Retina (tissue), 1 donor: ENCODE results near the gene ACIN1.

Experiments used
- DNase-seq: peaks from one replicate; pipeline ENCODE4 v3.0.0-alpha.2; 2016

Gene ACIN1

DNA sequence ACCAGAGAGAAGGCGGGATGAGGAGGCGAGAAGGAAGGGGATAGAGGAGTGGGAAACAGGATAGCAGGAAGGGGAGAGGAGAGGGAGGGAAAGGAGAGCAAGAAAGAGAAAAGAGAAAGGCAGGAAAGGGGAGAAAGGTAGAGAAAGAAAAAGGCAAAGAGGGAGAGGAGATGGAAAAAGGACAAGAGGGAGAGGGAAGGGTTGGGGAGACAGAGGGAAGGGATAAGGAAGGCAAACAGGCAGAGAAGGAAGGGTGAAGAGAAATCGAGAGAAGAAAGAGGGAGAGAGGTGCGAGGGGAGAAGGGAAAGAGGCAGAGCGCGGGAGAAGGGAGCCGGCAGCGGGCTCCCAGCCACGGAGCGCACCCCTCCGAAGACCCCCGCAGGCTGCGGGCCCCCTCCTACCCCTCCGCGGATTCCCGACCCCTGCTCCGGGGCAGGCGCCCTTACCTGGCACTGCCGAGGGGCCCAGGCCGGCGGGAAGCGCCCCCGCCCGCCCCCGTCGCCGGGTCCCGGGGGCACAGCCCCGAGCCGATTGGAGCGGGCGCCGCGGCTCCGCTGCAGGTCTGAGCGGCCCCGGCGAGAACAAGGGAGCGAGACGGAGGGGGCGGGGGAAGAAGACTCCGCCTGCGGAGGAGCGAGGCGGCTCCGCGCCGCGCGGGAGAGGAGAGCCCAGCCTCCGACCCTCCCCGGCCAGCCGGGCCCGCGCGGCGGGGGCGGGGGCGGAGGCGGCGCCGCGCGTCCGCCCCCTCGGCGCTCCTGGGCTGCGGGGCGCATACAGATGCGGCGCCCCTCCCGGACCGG lies 37.8 kb downstream of the ACIN1 start, which contains the start of gene CDH24:
Gene CDH24, minus strand, starts transcription at position 565 of the 801 bp plus-strand sequence. CDS start 1,787 bp downstream, outside the sequence.
- DNase-seq, result peak; percentile 52

- DNase-seq, result peak; percentile 75
Measured at GRCh38 chr14:23056145-23056955, 38.6 kb downstream of the ACIN1 start.

DNA sequence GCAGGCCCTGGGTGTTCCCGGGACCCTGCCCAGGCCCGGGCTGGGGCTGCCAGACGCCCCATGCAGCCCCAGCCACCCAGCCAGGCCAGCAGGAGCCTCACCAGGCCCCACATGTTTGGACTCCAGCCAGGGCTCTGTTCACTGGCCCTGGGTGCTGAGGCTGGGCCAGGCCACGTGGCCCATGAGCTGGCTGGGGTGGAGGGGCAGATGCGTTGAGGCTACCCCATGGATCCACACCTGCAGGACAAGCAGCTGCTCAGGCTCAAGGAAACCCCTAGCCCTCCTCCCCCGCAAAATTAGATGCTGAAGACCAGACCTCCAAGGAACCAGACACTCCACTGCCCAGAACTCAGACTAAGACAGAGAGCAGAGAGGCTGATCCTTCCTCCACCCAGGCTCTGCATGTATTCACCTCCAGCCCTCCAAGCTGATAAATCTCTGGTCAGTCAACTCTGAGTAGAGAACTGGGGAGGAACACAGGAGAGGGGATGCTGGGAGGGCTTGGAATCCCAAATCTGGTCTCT lies 39.3 kb downstream of the ACIN1 start:
- DNase-seq, result no peak

- no peak for DNase-seq
Measured at GRCh38 chr14:23055147-23055550, 39.8 kb downstream of the ACIN1 start.

DNA sequence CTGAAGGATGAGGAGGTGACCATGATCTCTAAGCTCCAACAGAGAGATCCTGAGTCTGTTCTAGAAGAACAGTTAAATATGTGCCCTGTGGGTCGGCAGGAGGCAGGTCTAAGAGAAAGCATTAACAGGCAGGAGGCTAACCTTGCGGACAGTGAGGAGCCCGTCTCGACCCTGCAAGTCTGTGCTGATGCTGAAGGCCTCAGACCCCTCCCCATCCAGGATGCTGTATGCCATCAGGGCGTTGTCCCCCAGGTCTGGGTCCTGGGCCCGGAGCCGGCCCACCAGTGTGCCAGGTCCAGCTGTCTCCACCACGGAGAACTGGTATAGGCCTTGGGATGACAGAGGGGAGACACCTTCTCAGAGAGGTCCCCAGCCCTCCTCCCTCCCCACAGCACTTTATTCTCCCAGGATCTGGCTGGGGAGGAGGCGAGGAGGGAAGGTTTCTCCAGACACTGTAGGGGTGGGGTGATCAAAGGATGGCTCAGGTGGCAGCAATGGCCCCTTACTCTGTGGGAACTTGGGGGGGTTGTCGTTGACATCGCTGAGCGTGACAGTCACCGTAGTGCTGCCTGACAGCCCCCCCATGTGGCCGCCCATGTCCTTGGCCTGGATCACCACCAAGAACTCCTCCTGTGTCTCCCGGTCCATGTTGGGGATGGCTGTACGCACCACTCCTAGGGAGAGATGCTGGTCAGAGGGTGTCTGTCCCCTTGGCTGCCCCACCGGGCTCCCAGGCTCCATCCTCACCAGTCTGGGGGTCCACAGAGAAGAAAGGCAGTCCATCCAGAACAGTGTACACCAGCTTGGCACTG lies 40.7 kb downstream of the ACIN1 start:
- DNase-seq, result peak; percentile 45

DNA sequence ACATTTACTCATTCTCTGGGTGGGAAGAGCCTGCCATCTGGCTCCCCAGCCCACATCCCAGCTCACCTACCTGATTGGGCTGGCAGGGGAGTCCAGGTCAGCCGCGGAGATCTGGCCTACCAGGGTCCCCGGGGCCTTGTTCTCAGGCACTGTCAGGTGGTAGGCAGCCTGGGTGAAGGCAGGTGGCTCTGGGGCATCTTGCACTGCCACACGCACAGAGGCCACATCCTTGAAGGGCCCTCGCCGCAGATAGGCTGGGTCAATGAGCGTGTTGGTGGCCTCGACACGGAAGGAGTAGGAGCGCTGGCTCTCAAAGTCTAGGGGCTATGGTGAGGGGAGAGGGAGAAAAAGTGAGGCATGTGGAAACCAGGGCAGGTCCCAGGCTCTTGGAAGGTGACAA lies 41.5 kb downstream of the ACIN1 start:
- no peak for DNase-seq

GRCh38 chr14:23052671-23053070 lies 42.3 kb downstream of the ACIN1 start:
- no peak for DNase-seq

DNA sequence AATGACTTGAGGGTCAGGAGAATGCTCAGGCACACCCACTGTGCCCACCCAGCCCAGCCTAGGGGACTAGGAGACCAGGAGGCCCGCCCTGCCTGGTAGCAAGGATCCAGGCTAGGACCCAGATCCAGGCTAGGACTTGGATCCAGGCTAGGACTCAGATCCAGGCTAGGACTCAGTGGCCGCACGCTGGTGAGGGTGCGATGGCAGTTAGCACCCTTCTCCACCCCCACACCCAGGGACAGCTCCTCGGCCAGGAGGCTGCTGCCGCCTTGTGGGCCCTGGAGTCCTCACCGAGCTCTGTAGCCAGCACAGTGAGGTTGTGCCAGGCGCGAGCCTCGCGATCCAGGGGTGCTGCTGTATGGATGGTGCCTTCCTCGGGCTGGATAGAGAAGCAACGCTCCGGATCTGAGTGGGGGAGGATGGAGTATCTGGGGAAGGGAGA lies 42.7 kb downstream of the ACIN1 start:
- no peak for DNase-seq

- no peak for DNase-seq
Measured at GRCh38 chr14:23051141-23052057, 43.5 kb downstream of the ACIN1 start.

- no peak for DNase-seq
Measured at GRCh38 chr14:23049011-23049410, 45.9 kb downstream of the ACIN1 start.

DNA sequence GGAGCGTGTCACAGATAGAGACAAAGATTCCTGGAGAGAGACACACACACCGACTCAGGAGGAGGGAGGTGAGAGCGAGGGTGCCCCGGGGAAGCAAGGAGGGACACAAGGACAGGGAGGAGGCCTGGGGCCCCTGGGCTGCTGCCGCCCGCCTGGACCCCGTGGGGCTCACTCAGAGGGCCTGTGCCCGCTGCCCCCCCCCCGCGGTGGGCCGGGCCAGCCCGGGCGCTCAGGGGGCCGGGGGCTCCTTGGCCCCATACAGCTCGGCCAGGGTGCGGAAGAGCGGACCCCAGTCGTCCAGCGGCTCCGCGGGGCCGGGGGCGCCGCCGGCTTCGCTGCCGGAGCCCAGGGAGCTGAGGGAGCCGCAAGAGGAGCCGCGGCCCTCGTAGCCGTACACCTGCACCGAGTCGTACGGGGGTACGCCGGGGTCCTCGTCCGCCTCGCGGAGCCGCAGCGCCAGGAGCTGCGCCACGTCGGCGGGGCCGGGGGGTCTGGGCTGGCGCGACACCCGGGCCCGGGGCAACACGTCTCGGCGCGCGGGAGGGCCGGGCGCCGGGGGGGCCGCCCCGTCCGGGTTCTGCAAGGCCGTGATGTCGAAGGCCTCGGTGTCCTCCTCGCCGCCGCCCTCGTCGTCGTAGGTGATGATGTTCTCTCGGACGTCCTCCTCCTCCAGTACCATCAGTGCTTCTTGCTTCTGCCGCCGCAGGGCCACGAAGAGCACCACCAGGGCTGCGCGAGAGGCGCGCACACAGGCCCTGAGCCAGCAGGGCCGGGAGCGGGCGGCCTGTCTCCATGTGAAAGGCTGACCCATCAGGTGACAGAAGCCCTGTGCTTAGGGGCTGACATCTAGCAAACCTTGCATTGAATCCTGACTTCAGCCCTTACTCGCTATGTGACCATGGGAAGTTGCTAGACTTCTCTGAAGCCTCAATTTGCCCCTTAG lies 46.9 kb downstream of the ACIN1 start:
- no peak for DNase-seq

GRCh38 chr14:23047034-23047634 lies 47.8 kb downstream of the ACIN1 start:
- no peak for DNase-seq

DNA sequence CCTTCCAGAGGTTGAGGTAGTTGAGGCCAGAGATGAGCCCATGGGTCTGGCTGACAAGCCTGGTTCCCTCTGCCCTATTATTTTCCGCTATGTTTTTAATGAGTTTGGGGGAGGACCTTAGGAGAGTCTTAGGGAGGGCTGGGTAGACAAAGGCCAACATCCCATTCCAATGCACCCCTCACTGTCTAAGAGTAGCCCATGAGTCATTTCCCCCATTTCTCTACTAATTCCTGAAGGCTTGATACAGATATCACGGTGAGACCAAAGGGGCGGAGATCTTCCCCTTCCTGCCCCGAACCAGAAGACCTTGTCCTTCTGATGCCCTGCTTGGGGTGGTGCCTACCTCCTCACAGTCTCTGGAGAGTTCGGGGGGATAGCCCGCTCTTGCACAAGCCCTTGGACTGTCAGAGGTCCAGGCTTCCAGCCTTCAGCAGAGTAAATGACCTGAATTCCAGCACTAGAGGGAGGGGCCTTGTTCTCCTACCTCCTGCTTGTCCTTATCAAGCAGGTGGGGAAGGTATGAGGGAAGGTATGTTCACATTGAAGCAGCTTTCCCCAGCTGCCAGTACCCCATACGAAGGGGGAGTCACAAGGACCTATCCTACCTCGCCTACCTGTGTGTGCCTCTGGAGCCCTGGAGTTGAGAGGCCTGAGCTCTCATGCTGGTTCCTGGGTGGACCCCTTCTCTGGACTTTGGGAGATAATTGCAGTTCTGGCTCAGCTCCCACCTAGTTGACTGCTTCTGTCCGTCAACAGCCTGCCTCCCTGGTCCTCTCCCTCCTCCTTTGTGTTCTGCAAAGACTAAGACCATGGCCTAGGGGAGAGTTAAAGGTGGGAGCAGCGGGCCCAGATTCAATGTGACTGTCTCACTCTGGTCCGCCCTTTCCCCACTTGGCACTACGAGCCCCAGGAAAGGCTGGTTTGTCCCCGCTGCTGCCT lies 49.2 kb downstream of the ACIN1 start:
- no peak for DNase-seq

GRCh38 chr14:23044840-23045239 lies 50.1 kb downstream of the ACIN1 start:
- DNase-seq, result no peak

- DNase-seq, result peak; percentile 37
Measured at GRCh38 chr14:23043754-23044153, 51.2 kb downstream of the ACIN1 start.

DNA sequence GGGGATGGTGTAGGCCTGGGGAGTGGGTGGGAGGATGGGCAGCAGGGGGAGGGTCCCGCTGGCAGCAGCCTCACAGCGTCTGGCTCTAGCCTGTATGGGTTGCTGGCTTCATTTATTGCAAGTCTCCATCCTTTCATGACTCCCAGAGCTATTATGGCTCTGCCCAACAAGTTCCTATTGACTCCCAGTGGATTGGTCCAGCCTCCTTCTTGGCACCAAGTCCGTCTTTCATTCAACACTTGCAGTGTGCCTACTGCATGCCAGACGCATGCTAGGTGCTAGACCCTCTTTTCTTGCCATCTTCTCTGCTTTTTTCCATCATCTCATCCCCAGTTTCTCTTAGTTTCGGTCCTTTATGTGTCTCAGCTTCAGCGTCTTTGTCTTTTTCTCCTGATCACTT lies 51.8 kb downstream of the ACIN1 start:
- DNase-seq, result no peak

DNA sequence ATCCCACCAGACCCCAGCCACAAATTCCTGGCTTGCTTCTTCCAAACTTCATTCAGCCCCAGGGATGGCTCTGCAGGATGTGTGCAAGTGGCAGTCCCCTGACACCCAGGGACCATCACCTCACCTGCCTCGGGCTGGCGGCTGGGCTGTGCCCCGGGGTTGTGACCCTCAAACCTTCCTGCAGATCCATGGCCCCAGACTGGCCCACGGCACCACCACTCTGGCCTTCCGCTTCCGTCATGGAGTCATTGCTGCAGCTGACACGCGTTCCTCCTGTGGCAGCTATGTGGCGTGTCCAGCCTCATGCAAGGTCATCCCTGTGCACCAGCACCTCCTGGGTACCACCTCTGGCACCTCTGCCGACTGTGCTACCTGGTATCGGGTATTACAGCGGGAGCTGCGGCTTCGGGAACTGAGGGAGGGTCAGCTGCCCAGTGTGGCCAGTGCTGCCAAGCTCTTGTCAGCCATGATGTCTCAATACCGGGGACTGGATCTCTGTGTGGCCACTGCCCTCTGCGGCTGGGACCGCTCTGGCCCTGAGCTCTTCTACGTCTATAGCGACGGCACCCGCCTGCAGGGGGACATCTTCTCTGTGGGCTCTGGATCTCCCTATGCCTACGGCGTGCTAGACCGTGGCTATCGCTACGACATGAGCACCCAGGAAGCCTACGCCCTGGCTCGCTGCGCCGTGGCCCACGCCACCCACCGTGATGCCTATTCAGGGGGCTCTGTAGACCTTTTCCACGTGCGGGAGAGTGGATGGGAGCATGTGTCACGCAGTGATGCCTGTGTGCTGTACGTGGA lies 52.6 kb downstream of the ACIN1 start, which contains the start of gene PSMB11:
Gene PSMB11, plus strand, starts transcription at position 51 of the 804 bp plus-strand sequence. Its CDS starts 14 bp downstream, at position 65.
- no peak for DNase-seq

- DNase-seq, result no peak
Measured at GRCh38 chr14:23041729-23042128, 53.2 kb downstream of the ACIN1 start.
